Right lobe of liver (tissue), 4 donors: ENCODE measurements around the gene RING1.

Experiments
- CTCF ChIP-seq, 4 donors: fragments of 200-600 bp in 3 of 4; fragments of 450-650 bp in 1 of 4; IDR thresholded peaks; one replicate each; pipeline versions ENCODE4 v1.5.1 to v1.8.0; 2016 to 2022; ENCODE audit warnings: antibody characterized with exemption in 4 of 4, mild to moderate bottlenecking in 2 of 4
- POLR2A ChIP-seq: fragments of 450-650 bp; IDR thresholded peaks from one replicate; pipeline ENCODE4 v1.6.1; 2017; ENCODE audit warnings: antibody characterized with exemption, mild to moderate bottlenecking
- donor health status: DM: no; HTN: no; CAD: no.
- donor health status: DM: no; HTN: no; CAD: no.
- donor health status: DM: no; HTN: yes; CAD: no.

GRCh38 chr6:33164665-33165373 is 43.5 kb upstream of the RING1 start:
- no peak for TF ChIP-seq CTCF (IDR thresholded peaks at IDR 0.05)
- no peak for TF ChIP-seq POLR2A
